Camera-type eye (tissue), 1 donor: Measurements from ENCODE around the gene ELOB. TPM values are rescaled to one million over a fixed set of nuclear protein-coding genes. Genes with fewer than 3 reads are reported as not detected.

Experiments used
- total RNA-seq: library from RNA; depleted of rRNA; stranded (reverse); fragments of >200 nt; gene quantifications from one replicate; pipeline ENCODE4 v1.2.3, GENCODE V29; 2014

Gene ELOB
- 283 TPM for total RNA-seq

DNA sequence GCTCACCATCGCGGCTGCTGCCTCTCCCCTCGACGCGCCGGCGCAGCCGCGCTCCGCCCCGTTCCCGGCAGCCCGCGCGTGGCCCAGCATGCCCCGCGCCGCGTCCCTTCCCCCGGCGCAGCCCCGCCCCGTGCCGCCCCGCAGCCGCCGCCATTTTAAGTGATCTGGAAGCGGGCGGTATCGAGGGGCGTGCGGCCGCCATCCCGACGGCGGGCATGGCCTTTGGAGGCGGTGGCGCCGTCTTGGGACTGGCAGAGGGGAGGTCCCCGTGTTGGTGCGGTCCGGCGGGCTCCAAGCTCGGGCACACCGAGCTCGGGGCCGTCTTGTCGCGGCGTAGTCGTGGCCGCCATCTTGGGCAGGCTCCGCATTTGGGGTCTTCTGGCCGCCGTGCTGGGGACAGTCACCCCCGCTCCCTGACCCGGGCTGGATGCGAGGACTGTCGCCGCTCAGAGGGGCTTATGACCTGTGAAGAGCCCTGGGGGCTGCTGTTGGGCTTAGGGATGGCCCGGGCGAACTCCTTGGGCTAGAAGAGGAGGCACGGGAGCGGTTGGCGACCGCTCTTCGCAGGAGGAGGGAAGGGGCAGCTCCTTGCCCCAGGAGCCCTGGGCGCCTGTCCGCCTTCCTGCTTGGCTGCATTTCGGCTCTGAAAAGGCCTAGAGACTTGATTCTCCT is at the start of gene ELOB:
TSS of gene ELOB (minus strand) at position 50 of the 672 bp plus-strand sequence. CDS start at position 9, 41 bp downstream.

GRCh38 chr16:2816751-2817339 is 39.8 kb upstream of the ELOB start, which contains the start of gene PRSS21:
Gene PRSS21, plus strand, starts transcription at chr16:2817237. Its CDS starts 32 bp downstream, at chr16:2817269.

GRCh38 chr16:2787406-2787805 is 10.3 kb upstream of the ELOB start, which contains the start of gene PRSS33:
Gene PRSS33, minus strand, starts transcription at chr16:2787560. Its CDS starts 1,013 bp downstream, at chr16:2786547.

DNA sequence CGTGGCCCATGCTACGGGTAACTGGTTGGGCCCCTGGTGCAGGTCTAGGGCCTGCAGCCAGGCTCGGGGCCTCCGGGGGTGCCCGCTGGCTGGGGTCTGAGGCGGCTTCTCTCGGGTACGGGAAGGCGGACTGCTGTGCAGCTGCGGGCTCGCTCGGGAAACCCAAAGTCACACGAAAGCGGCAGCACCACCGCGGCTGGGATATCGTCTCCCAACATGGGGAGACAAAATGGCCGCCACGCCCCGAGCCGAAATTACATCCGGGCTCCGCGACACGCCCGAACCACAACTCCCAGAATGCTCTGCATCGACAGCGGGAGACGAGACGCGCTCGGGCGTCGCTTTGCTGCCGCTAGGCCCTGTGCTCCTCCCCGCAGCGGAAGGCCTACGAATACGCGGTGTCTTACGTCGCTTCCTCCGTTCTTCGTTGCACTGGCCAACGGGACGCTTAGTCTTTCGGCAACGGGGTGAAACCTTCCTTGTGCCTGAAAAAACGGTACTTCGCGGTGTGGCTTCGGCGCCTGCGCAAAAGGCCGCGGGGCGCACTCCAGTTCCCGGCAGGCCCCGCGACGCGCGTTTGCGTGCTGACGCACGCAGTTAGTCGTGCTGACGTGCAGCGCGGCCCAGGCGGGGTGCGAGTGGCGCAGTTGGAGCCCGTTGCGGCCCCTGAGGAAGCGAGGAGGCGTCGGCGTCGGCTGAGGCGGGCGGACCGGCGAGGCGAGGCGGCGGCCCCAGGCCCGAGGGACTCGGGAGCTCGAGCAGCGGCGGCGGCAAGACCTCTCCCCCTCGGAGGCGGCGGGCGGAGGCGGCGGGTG is 24.8 kb downstream of the ELOB start, which contains the start of gene SRRM2:
TSS of gene SRRM2 (plus strand) at position 604 of the 815 bp plus-strand sequence. CDS start 3,727 bp downstream, outside the sequence.

Other genes starting within 250 kb of the ELOB start
- gene CEMP1, start 245.9 kb downstream of the ELOB start, total RNA-seq, result not detected
- 35.7 TPM for gene PDPK1, start 239.3 kb downstream of the ELOB start, total RNA-seq
- 36.1 TPM for gene KCTD5, start 94.8 kb downstream of the ELOB start, total RNA-seq
- 2.0 TPM for gene PRSS27, start 57.1 kb downstream of the ELOB start, total RNA-seq
- gene SRRM2, start 24.6 kb downstream of the ELOB start, total RNA-seq, result 265 TPM
- gene PRSS33, start 10.3 kb upstream of the ELOB start, total RNA-seq, result 2.9 TPM
- not detected for gene PRSS41, start 21.2 kb upstream of the ELOB start, total RNA-seq
- not detected for gene PRSS21, start 40.0 kb upstream of the ELOB start, total RNA-seq
- gene ZG16B, start 53.0 kb upstream of the ELOB start, total RNA-seq, result 4.8 TPM
- gene PRSS22, start 80.9 kb upstream of the ELOB start, total RNA-seq, result 1.2 TPM
- gene FLYWCH2, start 105.9 kb upstream of the ELOB start, total RNA-seq, result 46.7 TPM
- 35.2 TPM for gene FLYWCH1, start 134.7 kb upstream of the ELOB start, total RNA-seq
- 1.6 TPM for gene KREMEN2, start 187.0 kb upstream of the ELOB start, total RNA-seq
- gene PAQR4, start 192.1 kb upstream of the ELOB start, total RNA-seq, result 23.0 TPM
- 8.2 TPM for gene PKMYT1, start 203.2 kb upstream of the ELOB start, total RNA-seq
- gene CLDN9, start 235.6 kb upstream of the ELOB start, total RNA-seq, result not detected
- not detected for gene CLDN6, start 240.9 kb upstream of the ELOB start, total RNA-seq
- gene TNFRSF12A, start 243.1 kb upstream of the ELOB start, total RNA-seq, result 10.3 TPM
- gene HCFC1R1, start 246.7 kb upstream of the ELOB start, total RNA-seq, result 10.0 TPM
- 10.3 TPM for gene THOC6, start 246.8 kb upstream of the ELOB start, total RNA-seq